HG03064 (cell line): Measurements from ENCODE around the gene ALDOB.

ENCODE experiments used
- ATAC-seq: cut with Tn5 transposase; IDR thresholded peaks from one replicate; pipeline ENCODE4 v1.9.1; 2021; ENCODE audit warnings: low read depth; ENCODE audit not compliant: unreplicated experiment

The ALDOB gene

GRCh38 chr9:101458963-101459631 lies 23.5 kb upstream of the ALDOB start:
- ATAC-seq = peak; percentile 72

GRCh38 chr9:101457003-101457402 lies 21.4 kb upstream of the ALDOB start:
- ATAC-seq = no peak

GRCh38 chr9:101455656-101456240 lies 20.2 kb upstream of the ALDOB start:
- ATAC-seq = no peak

- no peak for ATAC-seq
Observed at GRCh38 chr9:101453776-101454570, 18.4 kb upstream of the ALDOB start.

- no peak for ATAC-seq
Observed at GRCh38 chr9:101451498-101451897, 15.9 kb upstream of the ALDOB start.

- ATAC-seq = no peak
Observed at GRCh38 chr9:101450931-101451330, 15.4 kb upstream of the ALDOB start.

- ATAC-seq = peak; percentile 92
Observed at GRCh38 chr9:101449071-101449721, 13.6 kb upstream of the ALDOB start.

GRCh38 chr9:101448680-101449070 lies 13.1 kb upstream of the ALDOB start:
- no peak for ATAC-seq

GRCh38 chr9:101446732-101447131 lies 11.2 kb upstream of the ALDOB start:
- no peak for ATAC-seq

- ATAC-seq = no peak
Observed at GRCh38 chr9:101445353-101446029, 9.9 kb upstream of the ALDOB start.

- no peak for ATAC-seq
Observed at GRCh38 chr9:101443364-101443771, 7.8 kb upstream of the ALDOB start.

GRCh38 chr9:101442736-101443135 lies 7.2 kb upstream of the ALDOB start:
- no peak for ATAC-seq

GRCh38 chr9:101442318-101442717 lies 6.7 kb upstream of the ALDOB start:
- no peak for ATAC-seq

- ATAC-seq = no peak
Observed at GRCh38 chr9:101440714-101441230, 5.2 kb upstream of the ALDOB start.

GRCh38 chr9:101438523-101438922 lies 2.9 kb upstream of the ALDOB start:
- no peak for ATAC-seq

- no peak for ATAC-seq
Observed at GRCh38 chr9:101437806-101438232, 2.2 kb upstream of the ALDOB start.

GRCh38 chr9:101434998-101435397 lies 576 bp downstream of the ALDOB start:
- no peak for ATAC-seq

- no peak for ATAC-seq
Observed at GRCh38 chr9:101433229-101433628, 2.3 kb downstream of the ALDOB start.

GRCh38 chr9:101432740-101433139 lies 2.8 kb downstream of the ALDOB start:
- ATAC-seq = no peak

GRCh38 chr9:101432171-101432570 lies 3.4 kb downstream of the ALDOB start:
- ATAC-seq = no peak
